T-helper 22 cell (primary cell): ENCODE data around the gene LINC01488.

Experiments used
- DNase-seq: peaks from one replicate; pipeline ENCODE4 v3.0.0-alpha.2; 2020; ENCODE audit warnings: low read depth

The LINC01488 gene

DNA sequence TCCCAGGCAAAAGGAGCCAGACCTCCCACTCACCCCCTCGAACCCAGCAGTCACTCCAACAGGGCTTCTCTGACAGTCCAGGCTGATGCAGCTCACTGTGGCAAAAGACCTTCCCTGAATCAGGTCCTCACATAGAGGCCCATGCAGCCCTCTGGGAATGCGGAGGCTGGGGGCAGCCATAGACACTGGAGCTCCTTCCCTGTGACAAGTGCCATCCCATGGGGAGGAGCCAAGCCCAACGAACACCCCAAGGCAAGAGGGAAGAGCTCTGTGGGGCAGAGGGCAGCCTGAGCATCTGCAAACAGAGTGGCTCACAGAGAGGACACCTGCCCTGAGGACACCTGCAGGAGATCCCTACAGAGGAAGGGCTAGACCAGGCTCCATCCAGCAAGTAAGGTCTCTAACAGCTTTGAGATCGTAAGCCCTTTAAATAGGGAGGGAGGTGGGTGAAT is at the start of gene LINC01488:
Gene LINC01488, plus strand, starts transcription at position 271 of the 452 bp plus-strand sequence.
- no peak for DNase-seq

DNA sequence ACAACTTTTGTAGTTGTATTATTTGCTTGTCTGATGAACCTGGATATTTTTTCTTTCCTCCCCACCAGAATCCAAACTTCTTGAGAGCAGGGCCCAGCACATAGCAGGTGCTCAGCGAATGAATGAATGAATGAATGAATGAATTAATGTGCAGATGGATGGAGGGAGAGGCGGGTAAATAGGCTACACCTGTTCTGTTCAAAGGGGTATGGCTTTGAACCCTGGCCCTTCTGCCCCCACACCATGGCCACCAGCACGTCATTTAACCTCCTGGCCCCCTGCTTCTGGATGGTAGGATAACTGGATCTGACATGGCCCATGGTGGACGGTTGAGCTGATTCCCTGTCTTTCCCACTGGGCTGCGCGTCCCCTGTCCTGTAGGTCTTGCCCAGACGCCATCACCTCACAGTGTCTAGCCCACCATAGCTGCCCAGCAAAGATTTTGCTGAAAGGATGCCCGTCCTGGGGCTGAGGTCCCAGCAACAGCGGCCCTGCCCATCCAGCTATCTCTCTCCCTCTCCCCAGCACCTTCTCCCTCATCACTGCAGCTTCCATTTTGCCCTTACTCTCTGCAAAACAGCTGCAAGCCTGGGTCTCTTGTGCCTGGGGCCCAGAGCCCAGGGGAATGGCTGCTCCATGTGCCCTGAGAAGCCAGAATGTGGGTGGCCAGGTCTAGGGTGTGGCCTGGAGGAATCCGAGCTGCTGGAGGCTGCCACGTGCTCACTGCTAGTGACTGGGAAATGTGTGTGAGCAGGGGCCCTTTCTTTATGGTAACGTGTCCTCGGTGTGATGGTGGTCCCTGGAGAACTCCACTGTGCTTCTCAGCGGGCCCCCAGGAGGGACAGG is 49.3 kb upstream of the LINC01488 start:
- DNase-seq: no peak

DNA sequence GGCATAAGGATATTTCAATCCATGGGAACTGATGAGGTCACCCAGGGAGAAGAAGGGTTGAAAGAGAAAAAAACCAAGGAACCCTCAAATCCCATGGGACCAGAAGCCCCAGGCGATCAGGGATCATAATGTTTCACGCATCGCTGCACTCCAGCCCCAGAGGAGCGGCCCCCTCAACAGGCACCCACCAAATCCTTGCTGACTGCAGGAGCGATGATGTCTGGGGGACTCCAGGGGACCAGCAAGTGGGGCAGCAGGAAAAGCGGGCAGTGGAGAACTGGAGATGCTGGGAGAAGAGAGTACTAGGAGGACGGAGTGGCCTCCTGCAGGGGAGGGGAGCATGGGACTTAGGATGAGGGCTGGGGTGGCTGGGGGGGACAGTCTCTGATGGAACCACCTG is 47.7 kb upstream of the LINC01488 start:
- no peak for DNase-seq

DNA sequence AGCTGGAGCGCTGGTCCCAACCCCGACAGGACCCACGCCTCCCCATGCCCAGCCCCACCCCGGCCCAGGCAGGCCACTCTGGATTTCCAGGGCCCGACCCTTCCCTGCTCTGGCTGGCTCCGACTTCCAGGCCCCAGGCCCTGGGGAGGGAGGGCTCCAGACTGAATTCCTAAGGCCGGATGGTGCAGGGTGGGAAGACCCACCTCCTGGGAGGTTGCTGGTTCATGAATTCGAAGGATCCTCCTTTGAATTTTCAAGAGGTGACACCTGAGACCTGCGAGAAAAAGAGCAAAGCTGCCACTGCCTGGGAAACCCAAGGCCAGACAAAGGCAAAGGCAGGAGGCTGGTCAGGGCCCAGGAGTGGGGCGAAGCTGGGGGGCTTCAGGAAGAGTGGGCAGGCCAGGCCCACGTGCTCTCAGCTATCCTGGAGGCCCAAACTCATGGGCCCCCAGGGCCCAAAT is 47.0 kb upstream of the LINC01488 start:
- DNase-seq: no peak

DNA sequence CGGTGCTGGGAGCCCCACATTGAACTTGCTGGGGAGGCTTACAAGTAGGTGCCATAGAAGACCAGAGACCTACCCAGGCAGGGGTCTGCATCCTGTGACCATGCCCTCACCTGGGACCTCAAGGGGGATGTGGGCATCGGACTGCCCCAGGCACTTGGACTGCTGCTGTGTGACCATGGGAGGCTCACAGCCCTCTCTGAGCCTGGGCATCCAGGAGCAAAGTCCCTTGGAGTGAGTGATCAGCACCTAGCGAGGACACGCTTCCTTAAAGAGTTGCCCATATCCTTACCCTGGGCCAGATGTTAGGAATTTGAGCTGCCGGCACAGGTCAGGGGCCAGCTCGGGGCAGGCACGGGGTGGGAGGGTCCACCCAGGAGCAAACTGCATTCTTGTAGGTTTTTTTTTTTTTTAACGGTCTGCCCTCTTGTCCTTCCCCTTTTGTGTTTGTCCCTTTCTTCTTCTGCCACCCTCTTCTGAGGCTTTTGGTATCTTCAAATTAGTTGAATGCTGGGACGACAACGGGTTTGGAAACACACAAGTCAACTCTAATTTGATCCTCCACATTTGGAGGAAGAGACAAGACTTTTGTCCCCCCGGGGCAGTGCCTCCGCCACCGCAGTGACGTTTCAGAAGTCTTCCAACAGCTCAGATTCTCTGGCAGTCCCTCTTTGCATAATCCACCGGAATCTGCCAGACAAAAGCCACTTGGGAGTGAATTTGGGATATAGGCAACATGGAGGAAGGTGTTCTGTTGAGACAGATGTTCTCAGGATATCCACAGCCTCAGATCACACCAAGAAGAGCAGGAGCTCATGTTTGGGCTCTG is 46.1 kb upstream of the LINC01488 start:
- no peak for DNase-seq

DNA sequence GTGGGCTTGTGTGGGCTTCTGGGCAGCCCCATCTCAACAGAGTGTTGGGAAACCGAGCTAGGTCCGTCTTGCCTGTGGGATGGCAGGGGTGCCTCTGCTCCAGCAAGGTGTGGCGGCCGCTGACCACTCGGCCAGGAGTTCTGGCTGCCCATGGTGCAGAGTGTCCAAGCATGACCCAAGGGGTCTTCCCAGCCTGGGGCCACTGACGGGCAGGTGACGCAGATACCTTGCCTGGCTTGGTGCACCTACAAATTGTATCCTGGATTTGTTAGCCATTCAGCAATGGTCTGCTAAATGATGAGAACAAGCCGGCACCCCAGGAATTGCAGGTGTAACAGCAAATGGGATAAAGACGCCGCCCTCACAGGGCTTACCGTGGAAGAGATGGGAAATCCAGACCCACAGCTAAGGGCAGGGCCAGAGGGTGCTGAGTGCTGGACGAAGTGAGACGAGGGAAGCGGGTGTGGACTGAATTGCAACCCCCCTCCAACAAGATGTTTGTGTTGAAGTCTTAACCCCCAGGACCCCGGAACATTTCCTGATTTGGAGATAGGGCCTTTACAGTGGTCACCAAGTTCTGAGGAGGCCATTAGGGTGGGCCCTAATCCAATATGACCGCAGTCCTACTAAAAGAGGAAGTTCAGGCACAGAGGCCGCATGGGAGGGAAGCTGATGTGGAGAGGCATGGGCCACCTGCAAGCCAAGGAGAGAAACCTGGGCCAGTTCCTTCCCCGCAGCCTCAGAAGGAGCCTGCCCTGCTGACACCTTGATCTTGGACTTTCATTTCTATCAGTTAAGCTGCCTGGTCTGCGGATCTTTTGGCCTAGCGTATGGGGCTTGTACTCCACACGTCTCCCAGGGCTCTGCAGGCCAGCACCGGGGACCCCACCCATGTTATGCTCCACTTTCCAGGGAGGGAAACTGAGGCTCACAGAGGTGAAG is 45.2 kb upstream of the LINC01488 start:
- DNase-seq: no peak

DNA sequence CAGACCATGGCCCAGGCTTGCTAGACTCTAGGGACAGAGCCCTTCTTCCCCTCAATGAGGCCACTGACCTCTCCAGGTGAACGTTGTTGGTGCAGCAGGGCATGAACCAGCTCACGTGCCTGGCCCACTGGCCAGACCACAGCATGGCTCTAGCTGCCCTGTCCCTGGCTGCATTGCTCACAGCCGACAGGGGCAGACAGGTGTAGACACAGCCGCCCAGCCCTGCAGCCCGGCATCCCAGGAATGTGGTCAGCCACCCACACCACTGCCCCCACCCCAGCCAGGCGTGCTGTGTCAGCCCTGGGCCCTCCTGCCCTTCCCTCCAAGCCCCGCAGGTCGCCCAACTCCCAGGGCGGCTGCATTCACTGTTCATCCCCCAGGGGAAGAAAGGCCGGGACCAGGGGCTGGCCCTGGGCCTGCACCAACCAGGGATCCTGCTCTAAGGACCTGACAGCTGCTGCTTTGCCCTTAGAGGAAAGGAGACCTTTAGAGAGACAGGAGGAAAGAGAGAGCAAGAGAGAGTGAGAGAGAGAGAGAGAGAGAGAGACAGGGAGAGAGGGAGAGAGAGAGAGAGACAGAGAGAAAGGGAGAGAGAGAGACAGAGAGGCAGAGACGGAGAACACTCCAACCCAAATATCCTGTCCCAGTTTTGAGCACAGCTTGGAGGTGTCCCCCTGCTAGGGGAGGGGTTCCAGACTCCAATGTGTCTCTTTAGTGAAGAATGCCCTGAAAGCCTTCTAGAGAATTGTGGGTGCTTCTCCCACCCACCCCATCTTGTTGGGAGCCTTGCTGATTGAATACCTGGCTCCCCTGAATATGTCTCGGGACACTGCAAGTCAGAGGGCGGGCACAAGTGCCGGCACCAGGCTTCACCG is 44.2 kb upstream of the LINC01488 start:
- no peak for DNase-seq

DNA sequence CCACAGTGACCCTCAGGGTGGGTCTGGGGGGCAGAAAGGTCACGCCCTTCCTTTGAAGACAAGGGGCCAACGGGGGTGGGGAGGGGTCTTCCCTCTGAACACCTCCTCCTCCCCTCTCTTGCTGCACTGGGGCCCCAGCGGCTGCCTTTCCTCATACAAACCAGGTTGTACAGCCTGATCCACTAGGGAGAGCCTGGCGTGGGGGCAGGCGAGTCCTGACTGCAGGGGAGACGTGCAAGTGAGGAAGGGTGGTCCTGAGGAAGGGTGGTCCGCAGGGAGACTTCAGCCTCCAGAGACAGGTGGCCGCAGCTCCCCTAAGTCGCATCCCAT is 43.6 kb upstream of the LINC01488 start:
- DNase-seq: no peak

DNA sequence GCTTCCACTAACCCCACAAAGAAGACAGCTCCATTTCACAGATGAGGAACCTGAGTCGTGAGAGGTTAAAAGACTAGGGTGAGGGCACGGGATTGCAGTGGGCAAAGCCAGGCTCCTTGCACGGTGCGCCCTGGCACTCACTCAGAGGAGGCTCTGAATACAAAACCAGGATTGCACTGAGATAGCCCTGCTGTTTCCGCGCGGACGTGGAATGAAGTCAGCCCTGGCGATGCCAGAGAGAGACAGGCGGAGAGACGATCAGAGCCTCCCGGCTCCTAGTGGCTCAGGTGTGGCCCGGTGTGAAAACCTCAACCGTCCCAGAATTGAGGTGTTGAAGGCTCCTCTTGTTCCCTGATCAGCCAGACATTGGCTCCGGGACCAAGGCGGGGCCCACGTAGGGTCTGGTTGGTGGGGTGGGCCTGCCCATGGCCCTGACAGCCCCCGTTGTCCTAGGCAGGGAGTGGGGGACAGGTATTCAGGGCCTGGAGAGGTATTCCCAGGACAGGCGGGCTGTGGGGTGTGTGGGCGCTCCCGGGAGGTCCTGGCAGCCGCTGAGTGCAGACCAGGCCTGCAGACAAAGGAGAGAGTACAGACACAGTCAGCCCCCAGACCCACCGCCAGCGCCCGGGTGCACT is 43.1 kb upstream of the LINC01488 start:
- DNase-seq: no peak

DNA sequence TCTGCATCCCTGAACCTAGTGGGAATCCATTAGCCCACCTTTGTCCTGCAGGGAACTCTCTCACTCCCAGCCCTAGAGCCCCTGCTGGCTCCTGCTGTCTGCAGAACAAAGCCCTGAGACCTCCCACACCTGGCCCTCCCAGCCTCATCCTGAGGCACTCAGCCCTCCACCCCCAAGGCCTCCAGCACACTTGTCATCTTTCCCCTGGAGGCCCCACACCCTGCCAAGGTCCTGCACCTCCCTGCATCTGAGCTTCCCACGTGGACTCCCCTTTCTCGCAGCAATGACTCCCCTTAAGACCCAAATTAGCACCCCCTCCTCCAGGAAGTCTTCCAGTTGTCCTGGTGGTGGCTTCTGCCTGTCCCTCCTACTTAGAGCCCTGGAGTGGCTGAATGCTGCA is 42.3 kb upstream of the LINC01488 start:
- no peak for DNase-seq

DNA sequence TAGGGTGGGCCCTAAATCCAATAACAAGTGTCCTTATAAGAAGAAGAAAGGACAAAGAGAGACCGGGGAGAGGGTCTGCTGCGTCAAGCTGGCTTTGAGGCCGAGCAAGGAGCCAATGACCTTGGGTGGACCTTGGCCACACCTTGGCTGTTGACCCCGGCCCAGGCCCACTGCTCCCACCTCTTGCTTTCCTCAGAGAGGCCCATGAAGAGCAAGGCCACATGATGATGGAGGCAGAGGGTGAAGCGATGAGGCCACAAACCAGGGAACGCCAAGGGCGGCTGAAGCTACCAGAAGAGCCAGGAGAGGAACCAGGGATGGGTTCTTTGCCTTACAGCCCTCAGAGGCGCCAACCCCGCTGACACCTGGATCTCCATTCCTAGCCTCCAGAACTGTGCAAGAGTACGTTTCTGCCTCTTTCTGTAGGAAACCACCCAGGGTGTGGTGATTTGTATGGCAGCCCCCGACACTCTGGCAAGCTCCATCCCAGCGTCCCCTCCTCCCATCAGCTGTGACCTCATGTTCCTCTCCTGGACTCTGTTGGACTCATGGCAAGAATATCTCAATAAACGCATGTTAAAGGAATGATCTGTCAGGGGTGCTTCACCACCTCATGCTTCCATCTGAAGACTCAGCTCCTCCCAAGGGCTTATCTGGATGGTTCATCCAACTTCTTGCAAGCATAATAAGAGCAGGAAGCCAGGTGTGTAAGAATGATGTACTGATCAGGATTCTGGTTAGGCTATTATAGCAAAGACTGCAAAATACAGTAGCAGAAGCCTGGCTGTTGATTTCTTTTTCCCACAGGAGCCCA is 41.6 kb upstream of the LINC01488 start:
- no peak for DNase-seq

DNA sequence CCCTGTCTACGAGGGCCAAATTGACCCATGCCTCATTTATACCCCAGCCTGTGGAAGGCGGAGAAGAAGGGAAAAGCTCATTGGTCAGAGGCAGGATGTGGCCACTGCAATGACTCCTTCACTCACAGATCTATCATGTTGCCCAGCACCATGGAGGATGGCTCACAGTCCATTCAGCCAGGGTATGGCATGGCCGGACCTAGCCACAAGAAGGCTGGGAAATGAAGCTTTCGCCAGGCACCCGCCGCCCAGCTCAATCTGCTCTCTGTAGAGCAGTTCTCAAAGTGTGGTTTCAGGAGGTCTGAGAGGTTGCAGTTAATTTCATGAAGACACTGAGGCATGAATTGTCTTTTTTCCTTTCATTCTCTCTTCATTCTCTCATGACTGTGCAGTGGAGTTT is 40.6 kb upstream of the LINC01488 start:
- DNase-seq: no peak

DNA sequence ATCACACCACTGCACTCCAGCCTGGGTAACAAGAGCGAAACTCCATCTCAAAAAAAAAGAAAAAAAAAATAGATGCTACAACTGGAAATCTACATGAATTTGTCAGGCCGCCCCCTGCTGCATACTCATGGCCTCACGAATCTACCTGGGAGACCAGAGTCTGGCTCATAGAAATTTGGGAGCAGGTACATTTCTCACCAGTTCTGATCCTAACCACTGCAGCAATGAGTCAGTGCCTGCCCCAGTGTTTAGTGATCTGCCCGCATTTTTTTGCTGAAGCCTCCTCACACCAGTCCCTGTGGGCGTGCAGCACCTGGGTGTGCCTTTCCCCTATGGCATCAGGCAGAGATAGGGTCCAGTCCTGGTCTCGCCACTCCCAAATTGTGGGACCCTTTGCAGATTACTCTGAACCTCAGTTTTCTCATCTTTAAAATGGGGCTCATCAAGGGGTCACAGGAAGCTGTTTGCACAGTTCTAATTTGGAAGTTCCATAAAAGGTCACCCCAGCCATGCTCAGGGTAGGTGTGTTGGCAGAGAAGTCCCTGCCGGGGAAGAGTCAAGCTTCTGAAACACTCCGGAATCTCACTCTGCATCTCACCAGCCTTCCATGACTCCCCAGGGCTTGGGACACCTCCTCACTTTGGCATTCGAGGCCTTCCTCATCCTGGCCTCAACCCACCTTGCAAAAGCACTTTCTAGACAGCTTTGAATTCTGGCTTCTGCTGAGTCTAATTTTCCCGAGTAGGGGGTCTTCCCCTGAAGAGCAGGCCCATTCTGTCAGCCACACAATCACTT is 39.3 kb upstream of the LINC01488 start:
- DNase-seq: no peak

DNA sequence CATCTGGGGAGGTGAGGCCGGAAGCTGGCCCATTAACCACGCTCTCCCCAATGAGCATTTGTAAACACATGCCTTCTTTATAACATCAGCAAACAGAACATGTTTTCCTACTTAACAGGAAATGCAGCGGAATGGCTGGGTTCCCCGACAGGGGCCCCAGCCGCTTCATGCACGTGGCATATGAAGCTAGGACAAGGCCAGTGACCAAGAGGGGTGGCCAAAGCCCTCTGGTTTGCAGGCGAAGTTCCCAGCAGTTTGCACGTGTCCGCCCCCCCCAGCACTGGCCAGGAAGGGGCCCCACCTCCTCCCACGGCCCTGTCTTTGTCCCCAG is 38.7 kb upstream of the LINC01488 start:
- no peak for DNase-seq

DNA sequence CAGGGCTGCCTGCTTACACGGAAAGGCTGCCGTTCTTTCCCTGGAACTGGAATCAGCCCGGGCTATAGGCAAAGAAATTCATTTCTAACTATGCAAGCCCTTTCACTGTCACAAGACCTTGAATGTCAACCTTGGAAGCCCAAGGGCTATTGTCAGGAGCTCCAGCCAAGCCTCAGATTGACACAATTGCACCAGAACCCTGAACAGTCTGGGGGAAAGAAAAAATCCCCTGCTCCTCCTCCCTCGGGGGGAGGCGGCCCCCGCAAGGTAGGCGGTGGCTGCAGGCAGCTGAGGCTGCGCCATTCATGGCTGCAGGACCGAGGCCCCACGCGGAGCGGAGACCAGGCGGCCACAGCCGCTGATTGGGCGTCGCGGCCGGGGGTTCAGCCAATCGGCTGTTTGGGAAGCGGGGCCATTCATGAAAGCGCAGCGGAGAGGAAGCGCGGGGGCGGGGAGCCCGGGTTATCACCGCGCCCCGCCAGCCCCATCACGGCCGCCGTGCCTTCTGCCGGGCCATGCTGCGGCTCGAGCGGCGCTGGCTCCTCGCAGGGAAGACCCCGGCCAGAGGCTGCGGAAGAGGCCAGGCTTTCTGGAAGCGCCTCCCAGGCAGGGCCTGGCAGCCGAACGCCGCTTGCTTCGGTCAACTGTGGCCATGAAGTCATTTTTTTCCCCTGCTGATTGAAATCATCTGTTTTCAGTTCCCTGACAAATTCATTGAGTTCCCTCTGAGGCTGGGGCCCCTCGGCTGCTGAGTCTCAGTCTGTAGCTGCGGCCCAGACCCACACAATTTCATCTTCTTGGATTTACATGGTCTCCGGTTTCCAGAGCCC is 38.1 kb upstream of the LINC01488 start:
- peak; percentile 23 for DNase-seq

DNA sequence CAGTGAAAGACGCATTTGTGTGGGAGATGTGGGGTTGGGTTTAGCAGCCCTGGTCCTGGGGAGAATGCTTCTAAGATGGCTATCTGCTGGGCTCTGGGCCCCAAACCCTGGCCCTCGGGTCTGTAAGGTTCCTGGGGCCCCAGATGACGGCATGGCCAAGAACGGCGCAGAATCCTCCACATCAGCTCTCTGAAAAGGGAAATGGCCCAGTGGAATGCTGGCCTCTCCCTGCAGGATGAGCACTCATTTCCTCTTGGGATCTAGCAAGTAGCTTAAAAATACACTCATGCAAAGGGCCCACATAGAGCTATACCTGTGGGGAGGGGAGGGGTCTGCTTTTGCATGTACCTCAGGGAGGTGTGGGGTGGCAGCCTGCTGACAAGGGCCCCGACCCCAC is 37.5 kb upstream of the LINC01488 start:
- no peak for DNase-seq

DNA sequence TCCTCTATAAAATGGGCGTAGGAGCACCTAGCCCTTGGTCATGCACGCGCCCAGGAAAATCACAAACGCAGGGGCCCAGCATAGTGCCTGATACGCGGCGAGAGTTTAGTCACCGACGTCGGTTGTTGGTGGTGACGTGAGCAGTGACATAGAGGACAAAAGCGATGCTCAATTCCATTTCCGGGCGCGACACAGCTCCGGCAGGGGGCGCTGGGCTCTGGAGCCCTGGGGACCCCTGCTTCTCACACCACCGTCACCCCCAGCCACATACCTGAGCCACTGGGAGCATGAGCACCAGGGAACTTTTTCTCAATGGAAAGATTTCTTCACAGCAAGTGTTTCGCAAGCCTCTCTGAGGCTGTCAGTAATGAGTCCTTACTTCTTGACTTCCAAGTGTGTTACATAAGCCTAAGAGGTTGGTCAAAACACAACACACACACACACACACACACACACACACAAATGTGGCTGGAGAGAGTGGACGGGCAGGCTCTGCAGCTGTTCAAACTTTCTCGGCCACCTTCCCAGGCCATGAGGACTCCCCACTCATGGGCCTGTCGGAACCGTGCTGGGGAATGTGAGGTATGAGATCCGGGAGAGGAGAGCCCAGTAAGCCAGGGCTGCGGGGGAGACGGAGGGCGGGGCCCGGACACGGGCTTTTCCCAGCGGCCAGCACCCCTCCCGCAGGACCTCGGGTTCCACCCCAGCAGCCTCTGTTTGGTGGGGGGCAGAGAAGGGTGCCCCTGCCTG is 36.9 kb upstream of the LINC01488 start:
- DNase-seq: no peak

DNA sequence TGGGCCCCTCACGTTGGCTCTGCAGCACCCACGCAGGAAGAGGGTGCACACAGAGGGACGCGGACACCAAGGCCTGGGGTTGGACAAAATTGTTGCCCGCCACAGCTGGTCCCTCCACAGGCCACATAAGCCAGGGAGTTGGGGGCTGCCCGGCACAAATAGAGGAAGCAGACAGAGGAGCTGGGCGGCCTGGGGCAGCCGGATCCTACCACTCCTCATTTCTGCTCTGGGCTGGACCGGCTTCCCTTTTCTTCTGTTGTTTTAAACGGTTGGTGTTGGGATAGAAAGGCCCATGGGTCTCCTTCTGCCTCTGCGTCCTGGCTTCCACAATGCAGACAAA is 36.4 kb upstream of the LINC01488 start:
- DNase-seq: no peak
